Small intestine (tissue), 16 donors: ENCODE measurements around the gene PRIM1. TPM values are rescaled to one million over a fixed set of nuclear protein-coding genes. Genes with fewer than 3 reads are reported as not detected.
A peak's percentile ranks its signal among the peaks of the same experiment; 100 is the strongest.
"Not testable (repeated sequence)": the region's sequence is repeated elsewhere in the genome, so short reads cannot be mapped to it uniquely, and the experiment has no call there.

Experiments
- DNase-seq, 2 donors: peaks; one replicate each; pipeline versions ENCODE4 v3.0.0 to v3.0.0-alpha.2; 2013
- FAIRE-seq: peaks from 2 replicates; lab custom pipeline; 2012; peaks lifted over from hg19 to GRCh38; lab: Jason Lieb, UNC
- H3K27ac ChIP-seq, 3 donors: one replicate each; pipeline ENCODE4 v1.5.1; 2013; ENCODE audit warnings: low read length in 2 of 3, mild to moderate bottlenecking in 2 of 3, control low read depth in 1 of 3, inconsistent platforms in 1 of 3, low read depth in 1 of 3, moderate library complexity in 1 of 3
- H3K27me3 ChIP-seq, 3 donors: one replicate each; pipeline ENCODE4 v1.6.1; 2013; ENCODE audit warnings: low read length in 3 of 3, inconsistent platforms in 1 of 3; ENCODE audit not compliant: control insufficient read depth in 3 of 3, insufficient read depth in 3 of 3
- H3K36me3 ChIP-seq, 3 donors: one replicate each; pipeline ENCODE4 v1.6.1; 2013; ENCODE audit warnings: low read length in 3 of 3, inconsistent platforms in 1 of 3, low read depth in 1 of 3, mild to moderate bottlenecking in 1 of 3, moderate library complexity in 1 of 3; ENCODE audit not compliant: control insufficient read depth in 3 of 3, insufficient read depth in 2 of 3
- H3K4me1 ChIP-seq, 3 donors: one replicate each; pipeline ENCODE4 v1.6.1; 2013; ENCODE audit warnings: low read length in 2 of 3, inconsistent platforms in 1 of 3, low read depth in 1 of 3, mild to moderate bottlenecking in 1 of 3, moderate library complexity in 1 of 3; ENCODE audit not compliant: control insufficient read depth in 3 of 3, insufficient read depth in 2 of 3
- H3K4me3 ChIP-seq, 3 donors: one replicate each; pipeline ENCODE4 v1.5.1; 2013; ENCODE audit warnings: low read length in 3 of 3, control low read depth in 1 of 3, inconsistent platforms in 1 of 3, low read depth in 1 of 3, mild to moderate bottlenecking in 1 of 3, moderate library complexity in 1 of 3
- H3K9me3 ChIP-seq, 2 donors: one replicate each; pipeline ENCODE4 v1.6.1; 2013; ENCODE audit warnings: low read depth in 1 of 2, low read length in 1 of 2; ENCODE audit not compliant: control insufficient read depth in 2 of 2, insufficient read depth in 1 of 2
- WGBS, 3 donors: extraction: QIAGEN DNeasy Blood & Tissue Kit; methylation state at CpG; one replicate each; pipeline ENCODE4 v1.1.7; 2013; 5-methylcytosine and 5-hydroxymethylcytosine counted together
- long read RNA-seq, 10 donors: transcript quantifications; one replicate each; lab custom pipeline, GENCODE V29; 2026
- polyA plus RNA-seq, 4 donors: library from polyadenylated mRNA; stranded (reverse) in 3 of 4; unstranded in 1 of 4; fragments of 200-250 nt in 3 of 4; fragments of 120-200 nt in 1 of 4; gene quantifications; one replicate each; pipeline versions ENCODE4 v1.2.1 to v1.2.3, GENCODE V29; 2013
- donor health status: healthy with polysubstance abuse.
- donor health status: control.
- donor health status: control.
- donor health status: Bipolar disorder and iron deficiency.
- donor health status: healthy.

The PRIM1 gene
- polyA plus RNA-seq: 10 to 100 TPM in 2 of 4 donors, 1 to 10 TPM in 2; 2.0 to 14.7 (median 8.6) TPM
- long read RNA-seq, donor 1, partial matches to known transcripts: 11 of 13 reads
- long read RNA-seq, donor 1, other reads (novel, unspliced or antisense): 0 of 13 reads
- long read RNA-seq, donor 2: 0 reads
- long read RNA-seq, donor 3: 0 reads
- long read RNA-seq, donor 4: 0 reads
- long read RNA-seq, donor 5, partial matches to known transcripts: 0 of 1 reads
- long read RNA-seq, donor 5, other reads (novel, unspliced or antisense): 0 of 1 reads
- long read RNA-seq, donor 6, partial matches to known transcripts: 0 of 2 reads
- long read RNA-seq, donor 6, other reads (novel, unspliced or antisense): 0 of 2 reads
- long read RNA-seq, donor 7: 0 reads
- long read RNA-seq, donor 8, partial matches to known transcripts: 0 of 1 reads
- long read RNA-seq, donor 8, other reads (novel, unspliced or antisense): 0 of 1 reads
- long read RNA-seq, donor 9, partial matches to known transcripts: 0 of 1 reads
- long read RNA-seq, donor 9, other reads (novel, unspliced or antisense): 0 of 1 reads
- long read RNA-seq, donor 10, partial matches to known transcripts: 6 of 10 reads
- long read RNA-seq, donor 10, other reads (novel, unspliced or antisense): 0 of 10 reads

DNA sequence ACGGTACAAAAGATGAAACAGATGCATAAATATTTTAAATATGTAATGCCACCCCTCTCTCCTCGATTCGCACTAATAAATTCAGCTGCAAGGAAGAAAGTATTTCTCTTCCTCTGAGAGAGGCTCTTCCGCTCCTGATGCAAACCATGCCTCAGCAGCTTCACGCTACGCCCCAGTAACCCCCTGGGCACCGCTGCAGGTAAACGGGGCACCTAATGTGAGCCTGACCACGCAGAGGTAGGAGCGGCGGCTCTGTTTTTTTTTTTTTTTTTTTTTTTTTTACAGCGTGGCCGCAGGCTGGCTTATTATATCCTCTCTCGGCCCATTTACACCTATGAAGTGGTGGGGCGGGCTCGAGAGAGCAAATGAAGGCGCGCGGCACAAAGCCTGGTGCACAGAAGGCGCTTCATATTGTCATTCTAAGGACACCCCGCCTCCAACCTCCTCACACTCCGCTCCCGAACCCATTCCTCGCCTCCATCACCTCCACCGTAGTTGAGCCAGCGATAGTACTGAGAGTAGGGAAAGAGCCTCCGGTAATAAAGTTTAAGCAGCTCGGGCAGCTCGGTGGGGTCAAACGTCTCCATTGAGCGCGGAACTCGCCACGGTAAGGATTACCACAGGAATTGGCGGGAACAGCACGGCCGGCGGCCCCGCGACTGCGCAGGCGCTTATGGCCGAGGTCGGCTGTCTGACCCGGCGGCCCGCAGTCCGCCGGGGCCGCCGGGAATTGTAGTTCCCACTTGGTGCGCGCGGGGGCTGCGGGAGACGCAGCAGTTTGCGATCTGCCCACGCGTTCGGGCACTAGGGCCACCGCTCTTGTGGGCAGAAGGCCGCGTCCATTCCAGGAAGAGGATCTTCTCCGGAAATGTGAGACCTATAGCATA is at the start of gene PRIM1:
PRIM1 (minus strand) TSS at position 612 of the 887 bp plus-strand sequence; CDS start at position 587, 25 bp downstream.
- peak; percentile 76 to 89 for DNase-seq
- H3K27ac ChIP-seq: peak within 1 kb of the TSS; percentile 4 to 73 (median 67)
- no peaks in the 10 kb centered on the region for H3K36me3 ChIP-seq
- no peaks in the 10 kb centered on the region for H3K9me3 ChIP-seq
- peak within 1 kb of the TSS; percentile 46 to 93 (median 65) for H3K4me3 ChIP-seq
- WGBS, 3 donors: 0 to 1% (median 0%) methylated on average over 63 to 64 of the region's 64 CpGs
- H3K27me3 ChIP-seq: no peaks in the 10 kb centered on the region
- no peak for FAIRE-seq
- no peaks in the 10 kb centered on the region for H3K4me1 ChIP-seq

DNA sequence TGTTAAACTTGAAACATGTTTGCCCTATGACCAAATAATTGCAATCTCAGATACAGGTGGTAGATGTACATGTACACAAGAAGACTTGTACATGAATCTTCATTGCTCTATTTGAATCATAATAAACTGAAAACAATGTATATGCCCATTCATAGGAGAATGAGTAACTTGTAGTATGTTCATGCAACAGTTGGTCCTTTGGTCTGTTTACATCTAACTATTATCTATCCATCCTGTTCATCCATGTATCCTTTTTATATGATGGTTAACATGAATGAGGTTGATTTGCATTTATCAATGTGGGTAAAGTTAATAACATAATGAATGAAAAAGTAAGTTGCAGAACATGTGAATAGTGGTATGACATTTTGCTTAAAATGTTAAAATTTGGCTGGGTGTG is 48.1 kb upstream of the PRIM1 start:
- peaks cover 0 to 5% of the 10 kb centered on the region in 2 donors for H3K9me3 ChIP-seq
- H3K27me3 ChIP-seq: no peaks in the 10 kb centered on the region
- no peak overlapping the region for H3K27ac ChIP-seq
- DNase-seq (no peak), FAIRE-seq (no peak)
- no peaks in the 10 kb centered on the region for H3K4me1 ChIP-seq
- H3K36me3 ChIP-seq: no peaks in the 10 kb centered on the region
- no peak overlapping the region for H3K4me3 ChIP-seq

DNA sequence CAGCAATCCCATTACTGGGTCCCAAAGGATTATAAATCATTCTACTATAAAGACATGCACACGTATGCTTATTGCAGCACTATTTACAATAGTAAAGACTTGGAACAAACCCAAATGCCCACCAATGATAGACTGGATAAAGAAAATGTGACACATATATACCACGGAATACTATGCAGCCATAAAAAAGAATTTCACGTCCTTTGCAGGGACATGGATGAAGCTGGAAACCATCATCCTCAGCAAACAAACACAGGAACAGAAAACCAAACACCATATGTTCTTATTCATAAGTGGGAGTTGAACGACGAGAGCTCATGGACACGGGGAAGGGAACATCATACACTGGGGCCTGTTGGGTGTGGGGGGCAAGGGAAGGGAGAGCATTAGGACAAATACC is 47.2 kb upstream of the PRIM1 start:
- H3K4me1 ChIP-seq, FAIRE-seq, H3K27me3 ChIP-seq, H3K36me3 ChIP-seq, H3K9me3 ChIP-seq, DNase-seq, H3K4me3 ChIP-seq, H3K27ac ChIP-seq: not testable (repeated sequence)
- WGBS, 3 donors: 85 to 88% (median 87%) methylated on average over 6 of the region's 6 CpGs

DNA sequence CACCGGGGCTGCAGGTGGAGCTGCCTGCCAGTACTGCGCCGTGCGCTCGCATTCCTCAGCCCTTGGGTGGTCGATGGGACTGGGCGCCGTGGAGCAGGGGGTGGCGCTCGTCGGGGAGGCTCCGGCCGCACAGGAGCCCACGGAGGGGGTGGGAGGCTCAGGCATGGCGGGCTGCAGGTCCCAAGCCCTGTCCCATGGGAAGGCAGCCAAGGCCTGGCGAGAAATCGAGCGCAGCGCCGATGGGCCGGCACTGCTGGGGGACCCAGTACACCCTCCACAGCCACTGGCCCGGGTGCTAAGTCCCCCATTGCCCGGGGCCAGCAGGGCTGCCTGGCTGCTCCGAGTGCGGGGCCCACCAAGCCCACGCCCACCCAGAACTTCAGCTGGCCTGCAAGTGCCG is 43.7 kb upstream of the PRIM1 start:
- H3K4me1 ChIP-seq, H3K4me3 ChIP-seq, DNase-seq, H3K27me3 ChIP-seq, FAIRE-seq, H3K27ac ChIP-seq, H3K36me3 ChIP-seq, H3K9me3 ChIP-seq: not testable (repeated sequence)
- 95 to 99% (median 98%) methylated on average over 16 to 27 of the region's 27 CpGs for WGBS, 3 donors

DNA sequence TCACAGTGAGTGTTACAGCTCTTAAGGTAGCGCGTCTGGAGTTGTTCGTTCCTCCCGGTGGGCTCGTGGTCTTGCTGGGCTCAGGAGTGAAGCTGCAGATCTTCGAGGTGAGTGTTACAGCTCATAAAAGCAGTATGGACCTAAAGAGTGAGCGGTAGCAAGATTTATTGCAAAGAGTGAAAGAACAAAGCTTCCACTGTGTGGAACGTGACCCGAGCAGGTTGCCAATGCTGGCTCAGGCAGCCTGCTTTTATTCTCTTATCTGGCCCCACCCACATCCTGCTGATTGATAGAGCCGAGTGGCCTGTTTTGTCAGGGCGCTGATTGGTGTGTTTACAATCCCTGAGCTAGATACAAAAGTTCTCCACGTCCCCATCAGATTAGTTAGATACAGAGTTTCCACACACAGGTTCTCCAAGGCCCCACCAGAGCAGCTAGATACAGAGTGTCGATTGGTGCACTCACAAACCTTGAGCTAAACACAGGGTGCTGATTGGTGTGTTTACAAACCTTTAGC is 43.0 kb upstream of the PRIM1 start:
- H3K27ac ChIP-seq, H3K27me3 ChIP-seq, FAIRE-seq, H3K4me3 ChIP-seq, H3K36me3 ChIP-seq, DNase-seq, H3K4me1 ChIP-seq, H3K9me3 ChIP-seq: not testable (repeated sequence)
- WGBS, 3 donors: 48 to 67% (median 55%) methylated on average over 9 to 12 of the region's 13 CpGs

DNA sequence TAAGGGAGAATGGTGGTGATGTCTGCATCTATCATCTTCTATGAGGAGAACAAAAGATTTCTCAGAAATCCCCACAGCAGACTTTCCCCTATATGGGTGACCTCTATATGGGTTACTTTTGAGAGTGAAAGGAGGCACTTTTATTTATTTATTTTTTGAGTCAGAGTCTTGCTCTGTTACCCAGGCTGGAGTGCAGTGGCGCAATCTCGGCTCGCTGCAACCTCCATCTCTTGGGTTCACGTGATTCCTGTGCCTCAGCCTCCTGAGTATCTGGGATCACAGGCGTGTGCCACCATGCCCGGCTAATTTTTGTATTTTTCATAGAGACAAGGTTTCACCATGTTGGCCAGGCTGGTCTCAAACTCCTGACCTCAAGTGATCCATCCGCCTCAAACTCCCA is 41.0 kb upstream of the PRIM1 start:
- not testable (repeated sequence) for FAIRE-seq, H3K4me3 ChIP-seq, H3K27ac ChIP-seq, H3K9me3 ChIP-seq, H3K36me3 ChIP-seq, H3K27me3 ChIP-seq, DNase-seq, H3K4me1 ChIP-seq
- 89 to 91% (median 90%) methylated on average over 7 of the region's 7 CpGs for WGBS, 3 donors

DNA sequence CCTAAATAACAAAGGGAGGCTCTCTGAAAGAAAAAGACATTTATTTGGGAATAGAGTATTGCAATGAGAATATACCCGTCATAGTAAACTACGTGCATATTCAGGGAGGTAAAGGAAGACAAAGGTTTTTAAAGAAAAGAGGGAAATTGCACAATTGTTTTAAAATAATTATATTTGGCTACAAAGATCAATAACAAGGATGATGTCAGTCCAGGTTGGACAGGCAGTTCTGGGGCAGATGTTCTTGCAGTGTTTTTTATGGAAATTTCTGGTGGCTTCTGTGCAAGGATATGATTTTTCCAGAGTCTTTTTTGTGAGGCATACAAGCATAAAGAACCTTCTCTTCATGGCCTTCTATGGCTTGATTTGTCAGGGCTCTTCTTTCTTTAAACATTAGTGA is 40.6 kb upstream of the PRIM1 start:
- H3K9me3 ChIP-seq: peaks cover 0 to 5% of the 10 kb centered on the region in 2 donors
- no peak for DNase-seq
- no peak overlapping the region for H3K27ac ChIP-seq
- H3K36me3 ChIP-seq: no peaks in the 10 kb centered on the region
- H3K4me3 ChIP-seq: no peak overlapping the region
- no peaks in the 10 kb centered on the region for H3K27me3 ChIP-seq
- H3K4me1 ChIP-seq: no peaks in the 10 kb centered on the region
- WGBS, 3 donors: 87 to 93% (median 91%) methylated on average over 2 of the region's 2 CpGs
- no peak for FAIRE-seq

DNA sequence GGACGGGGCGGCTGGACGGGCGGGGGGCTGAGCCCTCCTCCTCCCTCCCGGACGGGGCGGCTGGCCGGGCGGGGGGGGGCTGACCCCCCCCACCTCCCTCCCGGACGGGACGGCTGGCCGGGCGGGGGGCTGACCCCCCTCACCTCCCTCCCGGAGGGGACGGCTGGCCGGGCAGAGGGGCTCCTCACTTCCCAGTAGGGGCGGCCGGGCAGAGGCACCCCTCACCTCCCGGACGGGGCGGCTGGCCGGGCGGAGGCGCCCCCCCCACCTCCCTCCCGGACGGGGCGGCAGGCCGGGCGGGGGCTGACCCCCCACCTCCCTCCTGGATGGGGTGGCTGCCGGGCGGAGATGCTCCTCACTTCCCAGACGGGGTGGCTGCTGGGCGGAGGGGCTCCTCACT is 37.3 kb upstream of the PRIM1 start:
- H3K27ac ChIP-seq, FAIRE-seq, H3K4me1 ChIP-seq, H3K27me3 ChIP-seq, DNase-seq, H3K36me3 ChIP-seq, H3K4me3 ChIP-seq, H3K9me3 ChIP-seq: not testable (repeated sequence)
- WGBS, 3 donors: 91 to 96% methylated on average over 10 to 33 of the region's 34 CpGs; no CpG with 5 or more reads in 1 of the 3 donors
